HG03039 (cell line): Measurements from ENCODE around the gene ASB13.

Source experiments
- ATAC-seq: cut with Tn5 transposase; IDR thresholded peaks from one replicate; pipeline ENCODE4 v1.9.1; 2021; ENCODE audit warnings: mild to moderate bottlenecking, moderate library complexity; ENCODE audit not compliant: unreplicated experiment

Gene ASB13

DNA sequence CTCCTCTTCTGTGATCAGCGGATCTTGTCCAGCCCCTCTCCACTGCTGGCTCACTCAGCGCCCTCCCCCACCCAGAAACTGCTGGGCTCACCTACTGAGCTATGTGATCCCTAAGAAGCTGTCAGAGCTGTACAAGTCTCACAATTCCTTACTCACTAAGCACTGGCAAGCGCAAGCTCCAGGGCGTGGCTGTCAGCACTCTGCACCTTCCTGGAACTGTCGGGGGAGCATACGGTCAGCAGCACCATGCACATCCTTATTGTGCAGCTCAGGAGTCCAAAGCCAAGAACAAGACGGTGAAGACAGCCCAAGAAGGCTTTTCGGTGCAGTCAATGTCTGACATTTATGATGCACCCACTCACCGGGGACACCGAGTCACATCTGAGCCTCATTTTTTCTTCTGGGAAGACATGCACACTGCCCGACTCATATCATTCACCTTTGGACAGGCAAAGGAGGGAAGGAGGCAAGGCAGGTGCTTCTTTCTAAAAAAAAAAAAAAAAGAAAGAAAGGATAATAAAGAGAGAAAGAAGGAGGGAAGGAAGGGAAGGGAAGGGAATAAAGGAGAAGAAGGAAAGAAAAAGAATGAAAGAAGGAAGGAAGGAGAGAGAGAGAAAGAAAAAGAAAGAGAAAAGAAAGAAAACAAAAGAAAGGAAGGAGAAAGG, 56.3 kb downstream of the ASB13 start:
- no peak for ATAC-seq

DNA sequence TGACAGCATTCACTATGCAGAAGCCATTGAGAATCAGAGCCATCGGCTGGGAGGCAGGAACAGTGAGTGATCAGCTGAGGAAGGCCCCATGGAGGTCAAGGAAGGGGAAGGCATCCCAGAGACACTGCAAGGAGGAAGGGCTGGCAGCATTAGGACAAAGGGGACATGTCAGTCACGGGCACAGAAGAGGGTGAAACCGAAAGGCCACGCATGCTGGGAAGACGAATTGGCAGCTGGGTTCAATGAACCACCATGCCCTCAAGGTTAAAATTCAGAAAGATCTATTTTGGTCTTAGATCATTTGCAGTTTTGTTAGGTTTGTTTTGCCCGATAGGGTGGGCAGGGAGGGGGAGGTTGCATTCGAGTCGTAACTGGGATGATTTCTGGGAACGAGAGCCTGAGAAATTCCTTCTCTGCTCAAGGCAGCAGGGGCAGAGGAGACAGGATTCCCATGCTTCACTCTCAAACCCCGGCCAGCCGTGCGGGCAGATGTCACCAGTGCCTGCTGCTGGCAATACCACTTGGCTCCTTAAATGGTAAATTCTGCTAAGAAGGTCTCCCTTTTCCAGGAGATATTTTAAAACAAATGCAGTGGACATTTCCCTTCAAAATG, 57.7 kb downstream of the ASB13 start:
- ATAC-seq = no peak

DNA sequence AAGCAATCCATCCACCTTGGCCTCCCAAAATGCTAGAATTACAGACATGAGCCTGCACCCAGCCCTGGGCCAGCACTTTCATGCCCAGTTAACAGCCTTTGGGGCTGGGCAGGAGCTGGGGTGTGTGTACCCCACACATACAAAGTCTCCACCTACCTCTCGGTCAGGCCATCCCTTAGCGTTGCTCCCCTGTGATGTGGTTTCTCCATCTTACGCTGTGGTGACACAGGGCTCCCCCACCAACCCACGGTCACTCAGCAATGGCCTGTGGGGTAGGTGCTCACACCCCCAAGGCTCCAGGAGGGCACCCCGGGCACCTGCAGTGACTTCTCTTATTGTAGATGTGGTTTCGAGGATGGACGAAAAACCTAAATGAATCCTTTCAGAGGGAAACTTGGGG, 58.8 kb downstream of the ASB13 start:
- no peak for ATAC-seq

DNA sequence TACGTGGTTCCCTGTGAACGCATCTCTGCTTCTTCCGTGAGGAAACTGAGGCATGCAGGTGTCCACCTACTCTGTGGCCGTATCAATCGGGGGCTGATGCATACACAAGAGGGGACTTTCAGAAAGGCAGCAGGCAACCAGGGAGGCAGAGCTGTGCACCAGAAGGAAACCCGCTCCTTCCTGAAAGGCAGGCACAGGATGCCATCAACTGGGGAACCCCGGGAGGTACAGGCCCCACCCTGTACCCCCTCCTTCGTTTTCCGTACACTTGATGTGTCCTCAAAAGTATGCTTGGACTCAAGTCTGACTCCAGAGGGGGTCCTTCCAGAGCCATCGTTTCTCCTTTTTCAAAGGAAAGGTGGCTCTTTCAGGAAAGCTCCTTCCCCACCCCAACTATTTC, 59.5 kb downstream of the ASB13 start:
- ATAC-seq = no peak

DNA sequence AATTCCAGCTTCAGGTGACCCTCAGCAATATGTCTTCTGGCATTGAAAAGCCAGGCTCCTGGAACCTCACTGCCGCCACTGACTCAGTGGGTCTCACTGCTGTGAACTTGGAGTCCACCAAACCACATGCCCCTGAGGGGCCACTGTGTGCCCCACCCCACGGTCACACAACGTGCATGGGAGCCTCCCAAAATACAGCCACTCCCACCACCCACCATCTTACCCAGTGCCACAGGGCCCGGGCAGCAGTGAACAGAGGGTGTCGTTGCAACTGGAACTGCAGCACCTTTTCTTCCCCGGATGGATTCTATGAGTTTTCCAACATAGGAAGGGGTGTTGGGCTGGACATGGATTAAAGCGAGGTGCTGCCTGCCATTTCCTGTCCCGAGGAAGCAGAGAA, 60.1 kb downstream of the ASB13 start:
- no peak for ATAC-seq

DNA sequence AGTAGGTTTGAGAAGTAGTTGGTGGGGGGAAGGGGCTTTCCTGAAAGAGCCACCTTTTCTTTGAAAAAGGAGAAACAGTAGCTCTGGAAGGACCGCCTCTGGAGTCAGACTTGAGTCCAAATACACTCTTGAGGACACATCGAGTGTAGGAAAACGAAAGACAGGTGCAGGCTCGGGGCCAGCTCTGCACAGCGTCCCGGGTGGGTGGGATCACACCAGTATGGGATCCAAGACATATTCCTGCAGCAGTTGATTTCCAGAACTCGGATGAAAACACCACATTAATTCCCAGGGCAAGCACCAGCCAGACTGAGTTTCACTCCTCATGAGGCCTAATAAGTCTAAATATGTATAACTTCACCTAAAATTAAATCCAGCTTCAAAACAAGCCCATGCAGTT, 61.4 kb downstream of the ASB13 start:
- no peak for ATAC-seq

DNA sequence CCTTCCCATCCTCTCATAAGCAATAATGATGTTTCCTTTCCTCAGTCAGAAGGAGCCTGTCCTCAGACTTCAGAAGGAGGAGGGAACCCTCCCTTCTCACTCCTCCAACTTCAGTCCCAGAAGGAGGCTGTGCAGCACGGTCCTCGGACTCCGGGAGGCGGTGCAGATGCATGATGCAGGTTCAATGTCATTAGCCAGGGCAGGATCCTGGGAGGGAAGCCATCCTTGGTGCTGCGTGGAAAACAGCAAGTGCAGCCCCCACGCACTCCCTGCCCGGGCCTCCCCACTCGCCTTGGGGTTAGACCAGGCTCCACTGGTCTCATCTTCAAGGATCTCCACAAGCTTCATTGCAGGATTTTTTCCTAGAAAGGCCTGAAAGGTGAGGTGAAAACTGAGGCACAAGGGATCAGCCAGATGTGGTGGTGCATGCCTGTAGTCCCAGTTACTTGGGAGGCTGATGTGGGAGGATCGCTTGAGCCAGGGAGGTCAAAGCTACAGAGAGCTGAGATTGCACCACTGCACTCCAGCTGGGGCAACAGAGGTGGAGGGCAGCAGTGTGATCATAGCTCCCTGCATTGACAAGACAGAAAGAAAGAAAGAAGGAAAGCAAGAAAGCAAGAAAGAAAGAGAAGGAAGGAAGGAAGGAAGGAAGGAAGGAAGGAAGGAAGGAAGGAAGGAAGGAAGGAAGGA, 62.0 kb downstream of the ASB13 start:
- ATAC-seq = no peak

DNA sequence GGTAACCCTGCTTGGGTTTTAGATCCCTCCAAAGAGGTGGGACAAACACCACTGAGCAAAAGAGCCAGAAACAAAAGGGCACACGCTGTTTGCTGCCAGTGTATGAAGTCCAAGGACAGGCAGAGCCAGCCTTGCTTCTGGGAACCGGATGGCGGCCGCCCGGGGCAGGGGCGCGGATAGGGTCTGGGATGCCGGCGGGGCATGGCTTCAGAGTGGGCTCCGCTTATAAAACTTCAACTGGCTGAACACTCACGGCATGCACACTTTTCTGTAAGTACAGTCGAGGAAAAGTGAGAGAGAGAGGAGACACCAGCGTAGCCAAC, 62.6 kb downstream of the ASB13 start:
- no peak for ATAC-seq

DNA sequence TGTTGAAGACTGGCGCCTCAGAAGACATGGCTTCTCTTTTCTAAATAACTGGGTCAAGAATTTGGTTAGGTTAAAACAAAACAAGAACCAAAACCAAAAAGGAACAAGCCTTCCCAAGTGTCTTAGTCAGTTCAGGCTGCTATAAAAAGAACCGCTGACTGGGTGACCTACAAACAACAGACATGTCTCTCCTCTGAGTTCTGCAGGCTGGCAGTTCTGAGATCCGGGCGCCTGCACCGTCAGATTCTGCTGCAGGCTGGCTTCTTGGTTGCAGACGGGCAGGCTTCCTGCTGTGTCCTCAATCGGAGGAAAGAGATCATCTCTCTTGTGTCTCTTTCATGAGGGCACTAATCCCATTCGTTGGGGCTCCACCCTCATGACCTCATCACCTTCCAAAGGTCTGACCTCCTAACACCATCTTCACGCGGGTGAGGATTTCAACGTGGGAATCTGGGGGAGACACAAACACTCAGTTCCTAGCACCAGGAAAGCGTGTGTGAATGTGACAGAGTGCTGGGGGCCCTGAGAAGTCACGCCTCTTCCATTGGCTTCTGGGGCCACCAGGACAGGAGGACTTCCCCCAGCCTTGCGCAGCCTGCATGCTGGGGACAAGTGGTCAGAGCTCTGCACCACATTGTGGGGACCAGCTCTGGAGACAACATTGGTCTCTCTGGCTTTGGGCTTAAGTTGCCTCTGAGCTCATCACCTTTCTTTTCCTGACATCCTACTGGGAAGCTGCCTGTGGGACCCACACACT, 63.1 kb downstream of the ASB13 start:
- no peak for ATAC-seq

DNA sequence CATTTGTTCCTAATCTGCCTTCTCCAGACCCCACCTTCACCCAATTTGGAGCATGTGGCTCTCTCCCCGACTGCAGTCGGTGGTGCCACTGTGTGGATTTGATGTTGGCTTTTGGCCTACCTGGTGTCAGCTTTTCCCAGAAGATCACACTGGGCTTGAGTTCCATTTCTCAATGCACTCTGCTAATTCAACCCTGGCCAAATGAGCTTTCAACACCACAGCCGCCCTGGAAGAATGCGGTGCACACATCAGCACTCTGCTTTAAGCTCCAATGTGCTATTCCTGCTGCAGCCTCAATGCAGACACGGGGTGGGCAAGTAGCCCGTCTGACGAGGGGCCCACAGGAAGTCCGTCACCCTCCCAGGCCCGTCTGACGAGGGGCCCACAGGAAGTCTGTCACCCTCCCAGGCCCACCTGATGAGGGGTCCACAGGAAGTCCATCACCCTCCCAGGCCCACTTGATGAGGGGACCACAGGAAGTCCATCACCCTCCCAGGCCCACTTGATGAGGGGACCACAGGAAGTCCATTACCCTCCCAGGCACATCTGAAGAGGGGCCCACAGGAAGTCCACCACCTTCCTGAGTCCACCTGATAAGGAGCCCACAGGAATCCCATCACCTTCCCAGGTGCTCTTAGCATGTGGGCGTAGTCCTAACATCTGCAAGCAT, 64.4 kb downstream of the ASB13 start:
- no peak for ATAC-seq

DNA sequence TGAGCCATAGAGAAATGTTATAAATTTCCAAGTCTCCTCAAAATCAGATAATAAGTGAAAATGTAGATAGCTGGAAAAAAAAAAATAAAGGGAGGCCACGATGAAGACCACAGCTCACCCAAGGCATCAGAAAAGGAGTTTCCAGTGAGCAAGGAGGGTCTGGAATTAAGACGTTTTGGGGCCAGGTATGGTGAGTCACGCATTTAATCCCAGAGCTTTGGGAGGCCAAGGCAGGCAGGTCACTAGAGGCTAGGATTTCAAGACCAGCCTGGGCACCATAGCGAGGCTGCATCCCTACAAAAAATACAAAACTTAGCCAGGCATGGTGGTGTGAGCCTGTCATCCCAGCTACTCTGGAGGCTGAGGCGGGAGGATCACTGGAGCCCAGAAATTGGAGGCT, 65.5 kb downstream of the ASB13 start:
- ATAC-seq = no peak

DNA sequence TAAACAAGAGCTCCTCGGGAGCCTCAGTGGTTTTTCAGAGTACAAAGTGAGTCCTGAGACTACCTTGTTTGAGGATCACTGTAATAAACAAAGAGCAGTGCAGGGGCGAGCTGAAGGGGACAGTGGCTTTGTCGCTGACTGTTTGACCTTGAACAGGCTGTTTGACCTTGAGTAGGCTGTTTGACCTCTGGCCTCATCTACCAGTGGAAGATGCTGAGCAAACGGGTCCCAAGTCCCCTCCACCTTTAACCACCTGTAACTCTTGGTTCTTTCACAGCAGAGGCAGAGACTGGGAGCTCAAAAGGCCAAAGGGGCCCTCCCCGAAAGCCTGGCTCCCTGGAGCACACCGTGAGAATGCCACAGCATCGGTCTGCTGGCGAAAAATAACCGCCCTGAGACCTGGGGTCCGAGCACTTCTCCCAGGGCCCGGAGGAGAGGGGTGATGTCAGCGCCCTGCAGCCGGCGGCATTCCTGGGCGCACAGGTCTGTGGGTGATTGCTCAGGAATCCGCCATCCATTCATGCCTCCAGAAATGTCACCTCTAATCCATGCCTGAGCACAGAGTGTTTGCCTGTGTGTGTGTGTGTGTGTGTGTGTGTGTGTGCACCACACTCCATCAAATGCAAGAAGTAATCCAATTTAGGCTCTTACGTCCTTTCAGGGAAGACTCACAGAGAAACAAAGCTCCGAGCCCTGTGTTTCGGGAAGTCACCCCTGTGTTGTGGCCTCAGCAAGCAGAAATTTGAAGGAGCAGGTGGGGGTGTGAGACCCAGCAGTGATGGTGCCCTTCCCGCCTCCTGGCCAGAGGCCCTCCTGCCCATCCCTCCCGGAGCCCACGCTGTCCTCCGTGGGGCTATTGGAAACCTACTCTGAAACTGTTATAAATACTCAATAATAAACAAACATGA, 66.5 kb downstream of the ASB13 start:
- no peak for ATAC-seq

DNA sequence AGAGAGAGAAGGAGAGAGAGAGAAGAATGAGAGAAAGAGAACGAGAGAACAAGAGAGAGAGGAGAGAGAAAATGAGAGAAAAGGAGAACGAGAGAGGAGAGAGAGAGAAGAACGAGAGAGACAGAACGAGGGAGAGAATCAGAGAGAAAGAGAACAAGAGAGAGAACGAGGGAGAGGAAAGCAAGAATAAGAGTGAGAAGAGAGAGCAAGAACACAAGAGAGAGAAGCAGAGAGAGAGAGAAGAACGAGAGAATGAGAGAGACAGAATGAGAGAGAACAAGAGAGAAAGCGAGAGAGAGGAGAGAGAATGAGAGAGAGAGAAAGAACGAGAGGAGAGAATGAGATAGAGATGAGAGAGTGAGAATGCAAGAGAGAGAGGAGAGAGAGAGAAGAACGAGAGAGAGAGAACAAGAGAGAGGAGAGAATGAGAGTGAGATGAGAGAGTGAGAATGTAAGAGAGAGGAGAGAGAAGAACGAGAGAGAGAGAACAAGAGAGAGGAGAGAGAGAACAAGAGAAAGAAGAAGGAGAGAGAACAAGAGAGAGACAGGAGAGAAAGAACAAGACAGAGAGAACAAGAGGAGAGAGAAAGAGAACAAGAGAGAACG, 68.2 kb downstream of the ASB13 start:
- ATAC-seq = no peak

DNA sequence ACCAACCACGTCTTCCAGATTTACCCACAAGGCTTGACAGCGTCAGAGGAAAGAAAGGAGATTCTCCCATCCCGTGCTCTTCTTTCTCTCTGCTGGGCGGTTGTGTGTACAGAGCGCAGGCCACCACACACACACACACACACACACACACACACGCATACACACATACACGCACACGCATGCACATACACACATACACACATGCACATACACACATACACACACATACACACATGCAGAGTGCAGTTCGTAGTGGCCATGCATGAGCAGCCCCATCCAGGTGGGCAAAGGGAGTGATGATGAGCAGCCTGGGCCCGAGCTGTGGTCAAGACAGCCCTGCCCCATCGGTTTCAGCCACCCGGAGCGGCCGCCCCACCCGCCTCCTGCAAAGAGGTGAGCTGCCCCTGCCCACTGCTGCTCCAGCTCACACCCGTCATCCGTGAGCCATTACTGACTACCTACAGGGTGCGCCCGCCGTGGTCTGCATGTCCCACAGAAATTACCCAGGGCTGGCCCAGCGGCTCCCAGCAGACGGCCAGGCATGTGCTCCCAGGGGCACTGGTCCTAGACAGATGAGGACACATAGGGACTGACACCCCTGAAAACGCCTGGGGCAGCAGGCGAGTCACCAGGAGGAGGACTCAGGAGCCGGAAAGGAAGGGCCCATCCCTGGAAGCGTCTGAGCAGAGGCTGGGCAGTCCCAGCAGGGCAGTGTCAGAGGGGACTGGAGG, 69.6 kb downstream of the ASB13 start:
- no peak for ATAC-seq

DNA sequence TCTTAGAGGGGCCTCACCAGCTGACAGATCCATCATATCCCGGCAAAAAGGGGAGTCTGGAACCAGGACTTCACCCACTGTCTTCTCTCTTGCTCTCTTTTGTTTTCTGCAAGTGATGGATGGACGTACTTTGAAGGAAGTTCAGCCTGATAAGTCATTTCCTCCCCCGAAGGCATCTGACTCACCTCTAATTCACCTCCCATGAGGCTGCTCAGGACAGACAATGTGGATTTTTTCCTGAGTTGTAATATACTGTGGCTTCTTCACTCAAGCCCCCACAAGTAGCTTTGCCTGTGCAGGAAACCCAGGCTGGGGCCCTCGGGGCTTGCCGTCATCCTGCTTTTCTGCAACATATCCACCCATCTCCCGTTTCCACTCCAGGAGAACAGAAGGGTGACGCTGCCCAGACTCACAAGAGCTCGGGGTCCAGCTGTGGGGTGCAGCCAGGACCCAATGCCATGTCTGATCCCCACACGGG, 70.4 kb downstream of the ASB13 start:
- no peak for ATAC-seq

DNA sequence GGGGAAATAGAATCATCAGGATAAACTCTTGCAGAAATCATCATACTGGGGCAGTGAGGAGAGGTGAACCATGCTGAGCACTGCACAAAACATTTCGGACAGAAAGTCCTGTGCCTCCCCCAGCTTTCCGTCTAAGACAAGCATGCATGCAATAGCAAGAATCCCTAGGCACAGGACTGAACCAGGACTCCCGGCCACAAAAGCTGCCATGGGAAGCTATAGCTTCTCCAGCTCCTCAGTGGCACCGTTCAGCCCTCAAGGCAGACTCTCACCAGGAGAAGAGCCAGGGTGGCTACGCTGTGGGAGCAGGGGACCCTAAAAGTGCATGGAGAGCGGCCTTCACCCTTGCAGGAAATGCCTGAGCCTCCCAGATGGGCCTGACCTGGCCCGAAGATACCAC, 70.8 kb downstream of the ASB13 start:
- no peak for ATAC-seq

DNA sequence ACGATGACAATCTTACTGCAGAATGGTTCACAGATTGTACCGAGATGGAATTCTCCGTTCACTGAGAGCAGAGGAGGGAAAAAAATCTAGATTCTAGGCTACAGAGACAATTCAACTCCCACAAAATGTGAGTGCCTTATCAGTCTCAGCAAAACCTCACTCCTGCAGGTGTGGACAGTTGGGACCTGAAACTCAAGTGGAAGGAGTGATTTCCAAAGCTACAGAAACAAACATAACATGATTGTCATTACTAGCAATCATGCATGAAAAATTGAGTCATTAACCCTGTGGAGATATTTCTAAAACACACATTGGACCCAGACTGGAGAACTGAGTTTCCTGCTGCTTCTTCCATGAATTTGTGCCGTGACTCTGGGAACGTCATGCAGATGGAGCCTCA, 71.3 kb downstream of the ASB13 start:
- no peak for ATAC-seq

DNA sequence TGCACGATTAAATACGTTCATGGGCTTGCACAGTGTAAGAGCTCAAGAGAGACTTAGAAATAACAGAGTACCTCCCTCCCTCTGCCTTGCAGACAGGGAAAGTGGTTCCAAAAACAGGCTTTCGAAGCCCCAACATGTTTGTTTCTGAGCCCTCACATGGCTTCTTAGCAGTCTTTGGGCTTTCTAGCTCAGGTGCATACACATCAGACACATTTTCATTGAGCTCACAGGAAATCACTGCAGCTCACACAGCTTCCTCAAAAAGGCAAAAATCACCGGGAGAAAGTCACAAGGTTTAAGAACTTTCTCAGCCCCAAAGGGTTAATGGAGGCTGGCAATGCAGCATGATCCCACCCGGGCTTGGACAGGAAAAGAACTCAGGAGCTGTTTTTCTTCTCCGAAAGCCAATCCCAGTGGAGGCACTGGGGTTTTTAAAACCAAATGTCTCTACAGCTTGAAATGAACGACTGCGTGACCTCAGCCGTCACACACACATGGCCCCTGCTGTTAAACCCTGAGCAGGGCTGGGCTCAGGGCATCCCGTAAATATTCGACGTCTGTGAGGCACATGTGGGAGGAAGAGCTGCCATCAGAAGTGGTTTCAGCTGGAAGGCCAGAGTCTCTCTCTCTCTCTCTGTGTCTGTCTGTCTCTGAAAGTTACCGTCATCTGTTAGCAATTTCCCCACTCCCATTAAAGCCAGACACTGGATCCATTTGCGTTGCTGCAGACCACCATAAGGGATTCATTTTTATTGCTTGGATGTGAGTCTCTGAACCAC, 71.9 kb downstream of the ASB13 start:
- ATAC-seq = no peak
